DMS53 treated with DMSO at 0.1 percent for 48 hours (cell line): ENCODE measurements around the gene ZNF66.
A peak's percentile ranks its signal among the peaks of the same experiment; 100 is the strongest.
"Not testable (repeated sequence)": the region's sequence is repeated elsewhere in the genome, so short reads cannot be mapped to it uniquely, and the experiment has no call there.

Experiments used
- DNase-seq: peaks from one replicate; lab custom pipeline; 2025; ENCODE audit not compliant: unreplicated experiment; lab: John Stamatoyannopoulos, UW

ZNF66 gene

DNA sequence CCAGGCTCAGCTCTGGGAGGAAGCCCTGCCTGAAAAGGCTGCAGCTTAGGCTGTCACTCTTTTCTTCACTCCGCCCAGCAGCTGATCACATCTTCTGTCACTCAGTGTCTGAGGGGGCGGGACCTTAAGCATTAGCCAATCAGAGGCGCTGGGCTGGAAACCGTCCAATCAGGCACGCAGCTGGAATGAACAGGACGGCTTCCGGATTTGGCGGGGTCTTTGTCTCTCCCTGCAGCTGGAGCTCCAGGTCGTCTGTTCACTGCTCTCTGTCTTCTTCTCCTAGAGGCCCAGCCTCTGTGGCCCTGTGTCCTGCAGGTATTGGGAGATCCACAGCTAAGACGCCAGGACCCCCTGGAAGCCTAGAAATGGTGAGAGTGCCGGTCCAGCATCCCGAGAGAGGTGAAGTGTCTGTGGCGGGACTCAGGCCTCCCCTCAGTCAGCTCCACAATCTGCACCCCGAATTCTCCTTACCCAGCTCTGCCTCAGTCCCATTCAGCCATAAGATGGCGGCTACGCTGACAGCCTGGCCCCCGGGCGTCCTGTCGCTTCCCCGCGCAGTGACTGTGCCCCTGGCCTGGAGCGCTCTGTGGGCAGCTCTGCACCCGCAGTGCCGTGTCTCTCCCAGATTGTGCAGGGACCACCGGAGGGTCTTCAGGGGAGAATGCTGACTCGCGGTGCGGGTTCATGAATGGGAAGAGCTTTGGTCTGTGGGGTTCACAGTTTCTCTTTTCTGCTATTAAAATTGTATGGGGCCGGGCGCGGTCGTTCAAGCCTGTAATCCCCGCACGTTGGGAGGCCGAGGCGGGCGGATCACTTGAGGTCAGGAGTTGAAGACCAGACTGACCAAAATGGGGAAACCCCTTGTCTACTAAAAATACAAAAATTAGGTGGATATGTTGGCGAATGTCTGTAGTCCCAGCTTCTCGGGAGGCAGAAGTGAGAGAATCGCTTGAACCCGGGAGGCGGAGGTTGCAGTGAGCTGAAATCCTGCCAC is at the start of gene ZNF66:
Gene ZNF66, plus strand, starts transcription at position 222 of the 994 bp plus-strand sequence. Its CDS starts 144 bp downstream, at position 366.
- peak; percentile 86 for DNase-seq

DNA sequence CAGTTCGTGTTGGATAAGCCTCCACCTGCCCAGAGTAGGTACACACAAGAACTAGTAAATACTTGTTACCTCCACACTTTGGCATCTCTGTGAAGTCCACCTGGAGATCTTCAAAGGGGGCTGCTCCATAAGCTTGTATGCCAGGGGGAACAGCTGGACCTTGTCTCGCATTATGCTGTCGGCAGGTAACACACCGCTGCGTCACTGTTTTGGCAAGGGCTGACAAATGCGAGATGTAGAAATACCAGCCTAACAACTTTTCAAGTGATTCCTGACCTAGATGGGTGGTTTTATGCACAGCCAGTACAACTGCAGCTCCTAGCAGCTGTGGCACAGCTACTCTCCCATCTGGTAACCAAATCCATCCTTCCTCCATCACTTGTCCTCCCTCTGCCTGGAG is 25.9 kb upstream of the ZNF66 start:
- DNase-seq: peak; percentile 21

GRCh38 chr19:20752291-20752690 is 23.8 kb upstream of the ZNF66 start:
- DNase-seq: not testable (repeated sequence)

GRCh38 chr19:20769225-20769736 is 6.8 kb upstream of the ZNF66 start:
- DNase-seq: peak; percentile 37

- no peak for DNase-seq
Observed at GRCh38 chr19:20787786-20788185, 11.7 kb downstream of the ZNF66 start.

DNA sequence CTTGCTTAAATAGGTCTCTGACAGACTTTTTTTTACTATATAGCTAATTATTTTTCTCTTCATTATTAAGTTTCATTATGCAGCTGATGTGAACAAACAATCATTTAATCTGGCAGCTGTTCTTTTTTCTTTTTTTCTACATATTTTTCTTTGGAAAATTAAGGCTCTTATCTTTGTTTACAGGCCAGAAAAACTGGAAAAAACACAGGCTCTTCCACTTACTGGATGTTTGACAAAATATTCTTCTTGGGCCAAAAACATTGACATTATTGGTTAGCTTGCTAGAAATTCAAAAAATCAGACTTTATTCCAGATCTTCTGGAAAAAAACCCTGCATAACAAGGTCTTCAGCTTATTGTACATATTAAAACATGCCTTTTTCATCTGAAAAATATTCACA is 15.7 kb downstream of the ZNF66 start:
- no peak for DNase-seq

DNA sequence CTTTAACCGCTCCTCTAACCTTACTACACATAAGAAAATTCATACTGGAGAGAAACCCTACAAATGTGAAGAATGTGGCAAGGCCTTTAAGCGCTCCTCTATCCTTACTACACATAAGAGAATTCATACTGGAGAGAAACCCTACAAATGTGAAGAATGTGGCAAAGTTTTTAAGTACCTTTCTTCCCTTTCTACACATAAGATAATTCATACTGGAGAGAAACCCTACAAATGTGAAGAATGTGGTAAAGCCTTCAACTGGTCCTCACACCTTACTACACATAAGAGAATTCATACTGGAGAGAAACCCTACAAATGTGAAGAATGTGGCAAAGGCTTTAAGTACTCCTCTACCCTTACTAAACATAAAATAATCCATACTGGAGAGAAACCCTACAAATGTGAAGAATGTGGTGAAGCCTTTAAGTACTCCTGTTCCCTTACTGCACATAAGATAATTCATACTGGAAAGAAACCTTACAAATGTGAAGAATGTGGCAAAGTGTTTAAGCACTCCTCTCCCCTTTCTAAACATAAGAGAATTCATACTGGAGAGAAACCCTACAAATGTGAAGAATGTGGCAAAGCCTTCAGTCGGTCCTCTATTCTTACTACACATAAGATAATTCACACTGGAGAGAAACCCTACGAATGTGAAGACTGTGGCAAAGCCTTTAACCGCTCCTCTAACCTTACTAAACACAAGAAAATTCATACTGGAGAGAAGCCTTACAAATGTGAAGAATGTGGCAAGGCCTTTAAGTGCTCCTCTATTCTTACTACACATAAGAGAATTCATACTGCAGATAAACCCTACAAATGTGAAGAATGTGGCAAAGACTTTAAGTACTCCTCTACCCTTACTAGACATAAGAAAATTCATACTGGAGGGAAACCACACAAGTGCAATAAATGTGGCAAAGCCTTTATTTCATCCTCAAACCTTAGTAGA is 30.5 kb downstream of the ZNF66 start:
- DNase-seq: not testable (repeated sequence)

GRCh38 chr19:20840371-20840770 is 64.3 kb downstream of the ZNF66 start:
- no peak for DNase-seq
